ENCODE results near the gene GALM.

DNA sequence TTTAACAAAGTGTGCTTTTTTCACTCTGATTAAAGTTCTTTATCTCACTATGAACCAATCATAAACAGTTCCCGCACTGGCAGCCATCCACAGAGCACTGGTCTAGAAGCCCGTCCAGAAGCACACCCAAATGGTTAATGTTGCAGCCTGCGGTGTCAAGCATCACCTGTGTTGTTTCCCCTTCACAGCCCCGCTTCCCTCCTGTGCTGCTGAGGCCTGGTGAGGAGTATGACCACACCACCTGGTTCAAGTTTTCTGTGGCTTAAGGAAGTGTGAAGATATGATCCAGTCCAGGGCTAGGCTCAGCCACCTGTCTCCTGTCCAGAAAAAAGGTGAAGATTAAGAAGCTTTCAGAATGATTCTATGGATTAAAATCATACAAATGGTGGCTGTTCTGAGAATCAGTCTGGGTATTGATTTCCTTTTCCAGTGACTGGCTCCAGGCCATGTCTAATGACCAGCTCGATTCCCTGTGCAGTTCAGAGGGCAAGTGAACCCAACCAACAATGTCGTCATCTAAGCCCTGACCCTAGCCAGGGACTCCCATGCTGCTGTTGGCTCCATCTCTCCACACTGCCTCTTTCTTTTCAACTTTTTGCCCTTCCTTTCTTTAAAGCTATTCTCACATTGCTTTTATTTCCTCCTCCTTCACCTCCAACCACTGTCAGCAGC lies 67.5 kb downstream of the GALM start:
- TF ChIP-seq, protein P1, sequence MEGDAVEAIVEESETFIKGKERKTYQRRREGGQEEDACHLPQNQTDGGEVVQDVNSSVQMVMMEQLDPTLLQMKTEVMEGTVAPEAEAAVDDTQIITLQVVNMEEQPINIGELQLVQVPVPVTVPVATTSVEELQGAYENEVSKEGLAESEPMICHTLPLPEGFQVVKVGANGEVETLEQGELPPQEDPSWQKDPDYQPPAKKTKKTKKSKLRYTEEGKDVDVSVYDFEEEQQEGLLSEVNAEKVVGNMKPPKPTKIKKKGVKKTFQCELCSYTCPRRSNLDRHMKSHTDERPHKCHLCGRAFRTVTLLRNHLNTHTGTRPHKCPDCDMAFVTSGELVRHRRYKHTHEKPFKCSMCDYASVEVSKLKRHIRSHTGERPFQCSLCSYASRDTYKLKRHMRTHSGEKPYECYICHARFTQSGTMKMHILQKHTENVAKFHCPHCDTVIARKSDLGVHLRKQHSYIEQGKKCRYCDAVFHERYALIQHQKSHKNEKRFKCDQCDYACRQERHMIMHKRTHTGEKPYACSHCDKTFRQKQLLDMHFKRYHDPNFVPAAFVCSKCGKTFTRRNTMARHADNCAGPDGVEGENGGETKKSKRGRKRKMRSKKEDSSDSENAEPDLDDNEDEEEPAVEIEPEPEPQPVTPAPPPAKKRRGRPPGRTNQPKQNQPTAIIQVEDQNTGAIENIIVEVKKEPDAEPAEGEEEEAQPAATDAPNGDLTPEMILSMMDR (IDR thresholded peaks at IDR 0.05) = no peak
- no peak for TF ChIP-seq POLR2A (IDR thresholded peaks at IDR 0.05)
